ENCODE results near the gene NME4. TPM values are rescaled to one million over a fixed set of nuclear protein-coding genes. Genes with fewer than 3 reads are reported as not detected.
"Not testable (repeated sequence)": the region's sequence is repeated elsewhere in the genome, so short reads cannot be mapped to it uniquely, and the experiment has no call there.

Gene NME4
- total and polyA plus RNA-seq, 2 donors (not counting 1 experiment from before 2014, with no cell fraction given) = 48.7 to 61.9 TPM

DNA sequence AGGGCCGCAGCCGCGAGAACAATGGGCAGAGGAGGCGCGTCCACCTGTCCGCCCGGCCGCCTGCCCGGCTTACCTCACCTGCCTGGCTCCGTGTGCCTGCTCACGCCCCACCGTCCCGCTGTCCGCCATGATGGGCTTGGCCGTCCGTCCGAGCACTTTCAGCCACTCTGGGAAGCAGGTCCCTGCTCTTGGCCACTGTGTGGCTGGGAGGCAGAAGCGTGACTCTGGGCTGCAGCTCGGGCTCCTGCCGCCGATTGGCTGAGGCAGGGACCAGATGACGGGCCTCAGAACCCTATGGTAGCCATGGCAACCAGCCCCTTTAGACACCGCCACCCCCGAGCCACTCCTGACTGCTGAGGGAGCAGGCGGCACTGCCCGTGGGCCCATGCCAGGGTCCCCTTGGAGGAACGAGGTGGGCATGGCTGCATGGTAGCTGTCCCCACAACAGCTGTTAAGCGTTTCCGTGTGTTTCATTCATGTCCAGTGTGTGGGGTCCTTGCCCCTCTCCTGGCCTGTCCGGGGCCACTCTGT is 35.6 kb upstream of the NME4 start:
- H4K20me1 ChIP-seq (ENCODE audit: control insufficient read depth, insufficient read depth, low read length, poor library complexity, severe bottlenecking) = no peaks in the 10 kb centered on the region
- H3K4me3 ChIP-seq (ENCODE audit: control extremely low read depth in 1 of 5, extremely low read depth in 1 of 5, insufficient read depth in 1 of 5, low read depth in 2 of 5, low read length in 4 of 5) = no peak overlapping the region
- H3K36me3 ChIP-seq (replicated peaks in 1 of 2; ENCODE audit: control extremely low read depth in 1 of 2, control insufficient read depth in 1 of 2, extremely low read depth in 1 of 2, insufficient read depth in 2 of 2, low read length in 1 of 2) = no peaks in the 10 kb centered on the region
- no peaks in the 10 kb centered on the region for H3K9me3 ChIP-seq (ENCODE audit: control extremely low read depth in 1 of 3, control insufficient read depth in 2 of 3, insufficient read depth in 1 of 3, low read length in 2 of 3)
- ATAC-seq (ENCODE audit: low read depth) (no peak), DNase-seq (no peak)
- no peaks in the 10 kb centered on the region for H3K79me2 ChIP-seq (ENCODE audit: control insufficient read depth, insufficient read depth, low read length)
- ChIA-PET POLR2A (no interaction called here), CTCF (interaction anchor here (0.6 to 3.6 kb wide), 8 partner anchors 126 to 296 kb away, joined by 3 to 63 read pairs (median 6); partner anchors contain the start of gene FAM234A)
- Mint-ChIP-seq H3K27ac (no peak overlapping the region), H3K9me3 (ENCODE audit: insufficient read depth) (no peaks in the 10 kb centered on the region), H3K27me3 (peaks cover 5% of the 10 kb centered on the region), H3K4me3 (no peak overlapping the region), H3K4me1 (peaks cover 4% of the 10 kb centered on the region)
- H2AFZ ChIP-seq (ENCODE audit: insufficient read depth, low read depth, low read length, poor library complexity, severe bottlenecking) = no peak overlapping the region
- 89% methylated on average over 30 of the region's 30 CpGs for WGBS (ENCODE audit: insufficient coverage)
- H3K27ac ChIP-seq (ENCODE audit: low read length in 2 of 2) = no peak overlapping the region
- H3K9ac ChIP-seq (ENCODE audit: low read length) = no peak overlapping the region
- H3K4me2 ChIP-seq (replicated peaks; ENCODE audit: low read depth, low read length, poor library complexity, severe bottlenecking) = no peak overlapping the region
- H3K4me1 ChIP-seq (ENCODE audit: control insufficient read depth in 2 of 2, insufficient read depth in 2 of 2, low read length in 2 of 2) = peaks cover 0 to 8% of the 10 kb centered on the region in 2 donors
- intact Hi-C loops (cut with micrococcal nuclease) = no loop called here
- no peak for TF ChIP-seq EZH2 (IDR thresholded peaks at IDR 0.05; ENCODE audit: borderline replicate concordance, insufficient read depth, low read depth, low read length, poor library complexity, severe bottlenecking)
- peaks cover 0 to 10% (median 0%) of the 10 kb centered on the region in 4 experiments for H3K27me3 ChIP-seq (replicated peaks in 1 of 4; ENCODE audit: control extremely low read depth in 1 of 4, control insufficient read depth in 3 of 4, insufficient read depth in 4 of 4, low read length in 3 of 4)

DNA sequence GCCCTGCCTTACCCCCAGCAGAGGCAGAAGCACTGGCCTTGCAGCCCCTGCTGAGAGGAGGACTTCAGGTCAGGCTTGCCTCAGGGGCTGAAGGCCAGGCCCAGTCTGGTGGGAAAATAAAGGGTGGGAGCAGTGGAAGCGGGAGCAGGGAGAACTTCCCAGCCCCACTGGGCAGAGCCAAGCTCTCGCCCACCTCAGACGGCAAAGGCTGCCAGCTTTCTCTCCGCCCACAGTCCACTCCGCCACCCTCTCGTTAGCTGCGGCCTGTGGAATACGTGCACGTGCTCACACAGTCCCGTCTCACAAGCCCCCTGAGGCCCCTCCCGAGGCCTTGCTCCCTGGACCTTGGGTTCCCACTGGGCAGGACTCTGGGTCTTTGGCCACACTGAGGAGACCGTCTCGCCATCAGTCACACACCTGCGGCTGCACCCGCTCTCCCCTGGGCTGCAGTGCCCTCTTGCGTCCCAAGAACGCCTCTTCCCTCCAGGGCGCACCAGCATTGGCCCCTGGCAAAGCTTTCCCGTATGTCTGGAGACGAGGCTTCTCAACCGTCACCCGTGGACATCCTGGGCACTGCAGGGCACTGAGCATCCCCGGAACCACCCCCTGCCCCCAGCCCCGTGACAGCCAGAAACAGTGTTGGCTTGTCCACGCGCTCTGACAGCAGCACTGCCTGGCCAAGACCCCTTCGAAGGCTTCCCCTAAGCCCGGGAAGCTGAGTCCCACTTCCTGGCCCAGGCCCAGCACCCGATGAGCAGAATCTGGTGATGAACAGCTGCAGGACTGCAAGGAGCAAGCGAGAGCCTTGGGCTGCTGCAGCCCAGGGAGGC is 34.9 kb upstream of the NME4 start:
- POLR2A ChIA-PET = interaction anchor here (0.5 to 0.8 kb wide), 3 partner anchors 9 to 288 kb away, joined by 3 to 9 read pairs (median 3); no protein-coding TSS in a partner anchor
- H2AFZ ChIP-seq (ENCODE audit: insufficient read depth, low read depth, low read length, poor library complexity, severe bottlenecking) = peak overlapping the region; percentile 34
- 32% methylated on average over 28 of the region's 30 CpGs for WGBS (ENCODE audit: insufficient coverage)
- DNase-seq (peak; percentile 80), ATAC-seq (ENCODE audit: low read depth) (peak; percentile 89)
- peaks cover 0 to 4% of the 10 kb centered on the region in 2 experiments for H3K36me3 ChIP-seq (replicated peaks in 1 of 2; ENCODE audit: control extremely low read depth in 1 of 2, control insufficient read depth in 1 of 2, extremely low read depth in 1 of 2, insufficient read depth in 2 of 2, low read length in 1 of 2)
- Mint-ChIP-seq H3K27ac (peak overlapping the region; percentile 13), H3K27me3 (peaks cover 5% of the 10 kb centered on the region), H3K4me1 (peaks cover 4% of the 10 kb centered on the region), H3K4me3 (no peak overlapping the region), H3K9me3 (ENCODE audit: insufficient read depth) (no peaks in the 10 kb centered on the region)
- H3K9me3 ChIP-seq (ENCODE audit: control extremely low read depth in 1 of 3, control insufficient read depth in 2 of 3, insufficient read depth in 1 of 3, low read length in 2 of 3) = no peaks in the 10 kb centered on the region
- TF ChIP-seq, protein P1, sequence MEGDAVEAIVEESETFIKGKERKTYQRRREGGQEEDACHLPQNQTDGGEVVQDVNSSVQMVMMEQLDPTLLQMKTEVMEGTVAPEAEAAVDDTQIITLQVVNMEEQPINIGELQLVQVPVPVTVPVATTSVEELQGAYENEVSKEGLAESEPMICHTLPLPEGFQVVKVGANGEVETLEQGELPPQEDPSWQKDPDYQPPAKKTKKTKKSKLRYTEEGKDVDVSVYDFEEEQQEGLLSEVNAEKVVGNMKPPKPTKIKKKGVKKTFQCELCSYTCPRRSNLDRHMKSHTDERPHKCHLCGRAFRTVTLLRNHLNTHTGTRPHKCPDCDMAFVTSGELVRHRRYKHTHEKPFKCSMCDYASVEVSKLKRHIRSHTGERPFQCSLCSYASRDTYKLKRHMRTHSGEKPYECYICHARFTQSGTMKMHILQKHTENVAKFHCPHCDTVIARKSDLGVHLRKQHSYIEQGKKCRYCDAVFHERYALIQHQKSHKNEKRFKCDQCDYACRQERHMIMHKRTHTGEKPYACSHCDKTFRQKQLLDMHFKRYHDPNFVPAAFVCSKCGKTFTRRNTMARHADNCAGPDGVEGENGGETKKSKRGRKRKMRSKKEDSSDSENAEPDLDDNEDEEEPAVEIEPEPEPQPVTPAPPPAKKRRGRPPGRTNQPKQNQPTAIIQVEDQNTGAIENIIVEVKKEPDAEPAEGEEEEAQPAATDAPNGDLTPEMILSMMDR (IDR thresholded peaks at IDR 0.05) = peak; percentile 75
- TF ChIP-seq EZH2 (IDR thresholded peaks at IDR 0.05; ENCODE audit: borderline replicate concordance, insufficient read depth, low read depth, low read length, poor library complexity, severe bottlenecking) = no peak
- no peaks in the 10 kb centered on the region for H3K79me2 ChIP-seq (ENCODE audit: control insufficient read depth, insufficient read depth, low read length)
- no peaks in the 10 kb centered on the region for H4K20me1 ChIP-seq (ENCODE audit: control insufficient read depth, insufficient read depth, low read length, poor library complexity, severe bottlenecking)
- no peak overlapping the region for H3K9ac ChIP-seq (ENCODE audit: low read length)
- H3K4me2 ChIP-seq (replicated peaks; ENCODE audit: low read depth, low read length, poor library complexity, severe bottlenecking) = peak overlapping the region; percentile 51
- H3K27ac ChIP-seq (ENCODE audit: low read length in 2 of 2) = no peak overlapping the region
- peaks cover 0 to 10% (median 0%) of the 10 kb centered on the region in 4 experiments for H3K27me3 ChIP-seq (replicated peaks in 1 of 4; ENCODE audit: control extremely low read depth in 1 of 4, control insufficient read depth in 3 of 4, insufficient read depth in 4 of 4, low read length in 3 of 4)
- intact Hi-C loops (cut with micrococcal nuclease) = loop anchor here (1.0 kb wide), 3 partner anchors 245 to 297 kb away; no protein-coding TSS in a partner anchor
- H3K4me1 ChIP-seq (ENCODE audit: control insufficient read depth in 2 of 2, insufficient read depth in 2 of 2, low read length in 2 of 2) = peaks cover 0 to 8% of the 10 kb centered on the region in 2 donors
- H3K4me3 ChIP-seq (ENCODE audit: control extremely low read depth in 1 of 5, extremely low read depth in 1 of 5, insufficient read depth in 1 of 5, low read depth in 2 of 5, low read length in 4 of 5) = no peak overlapping the region
- CTCF ChIA-PET = interaction anchor here (0.6 to 3.6 kb wide), 13 partner anchors 10 to 321 kb away, joined by 3 to 63 read pairs (median 4); partner anchors contain the start of genes FAM234A and LUC7L

DNA sequence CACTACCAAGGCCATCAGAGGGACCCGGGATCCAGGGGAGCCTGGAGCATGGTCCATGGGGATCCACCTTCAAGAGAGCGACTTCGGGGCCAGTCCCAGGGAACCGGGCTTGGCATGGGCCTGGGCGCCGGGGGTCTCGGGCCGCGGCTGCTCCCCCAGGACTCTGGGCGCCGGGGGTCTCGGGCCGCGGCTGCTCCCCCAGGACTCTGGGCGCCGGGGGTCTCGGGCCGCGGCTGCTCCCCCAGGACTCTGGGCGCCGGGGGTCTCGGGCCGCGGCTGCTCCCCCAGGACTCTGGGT is 34.3 kb upstream of the NME4 start:
- H3K4me2 ChIP-seq (replicated peaks; ENCODE audit: low read depth, low read length, poor library complexity, severe bottlenecking); H3K9me3 Mint-ChIP-seq (ENCODE audit: insufficient read depth); H3K9me3 ChIP-seq (ENCODE audit: control extremely low read depth in 1 of 3, control insufficient read depth in 2 of 3, insufficient read depth in 1 of 3, low read length in 2 of 3); H3K79me2 ChIP-seq (ENCODE audit: control insufficient read depth, insufficient read depth, low read length); H3K27me3 Mint-ChIP-seq; H4K20me1 ChIP-seq (ENCODE audit: control insufficient read depth, insufficient read depth, low read length, poor library complexity, severe bottlenecking); H3K27ac Mint-ChIP-seq; H3K36me3 ChIP-seq (replicated peaks in 1 of 2; ENCODE audit: control extremely low read depth in 1 of 2, control insufficient read depth in 1 of 2, extremely low read depth in 1 of 2, insufficient read depth in 2 of 2, low read length in 1 of 2); H3K27ac ChIP-seq (ENCODE audit: low read length in 2 of 2); H3K4me1 Mint-ChIP-seq; H3K27me3 ChIP-seq (replicated peaks in 1 of 4; ENCODE audit: control extremely low read depth in 1 of 4, control insufficient read depth in 3 of 4, insufficient read depth in 4 of 4, low read length in 3 of 4); H3K4me3 Mint-ChIP-seq; DNase-seq; H3K9ac ChIP-seq (ENCODE audit: low read length); H2AFZ ChIP-seq (ENCODE audit: insufficient read depth, low read depth, low read length, poor library complexity, severe bottlenecking); H3K4me3 ChIP-seq (ENCODE audit: control extremely low read depth in 1 of 5, extremely low read depth in 1 of 5, insufficient read depth in 1 of 5, low read depth in 2 of 5, low read length in 4 of 5); H3K4me1 ChIP-seq (ENCODE audit: control insufficient read depth in 2 of 2, insufficient read depth in 2 of 2, low read length in 2 of 2); ATAC-seq (ENCODE audit: low read depth): not testable (repeated sequence)
- intact Hi-C loops (cut with micrococcal nuclease) = loop anchor here (1.0 kb wide), 3 partner anchors 245 to 297 kb away; no protein-coding TSS in a partner anchor
- 100% methylated on average over 1 of the region's 24 CpGs for WGBS (ENCODE audit: insufficient coverage)
- POLR2A ChIA-PET = interaction anchor here (0.5 kb wide), 1 partner anchor 140 kb away, joined by 9 read pairs; no protein-coding TSS in a partner anchor
- CTCF ChIA-PET = interaction anchor here (0.6 to 3.6 kb wide), 11 partner anchors 9 to 322 kb away, joined by 3 to 63 read pairs (median 4); partner anchors contain the start of genes FAM234A and LUC7L
